ENCODE measurements around the gene DRD2.

The DRD2 gene

GRCh38 chr11:113387605-113388211 is 87.5 kb downstream of the DRD2 start, which contains the start of gene ANKK1:
ANKK1 (plus strand) TSS chr11:113387779; CDS start chr11:113387885, 106 bp downstream.
- no peak for TF ChIP-seq CTCF (conservative IDR thresholded peaks at IDR 0.05; ENCODE audit: control insufficient read depth, insufficient read depth, low read depth, low read length)
- DNase-seq (ENCODE audit: low read depth): no peak
- no peak within 1 kb of the TSS for H3K4me3 ChIP-seq (ENCODE audit: control insufficient read depth, low read depth, low read length)

- DNase-seq (ENCODE audit: low read depth): no peak
- no peak for TF ChIP-seq CTCF (conservative IDR thresholded peaks at IDR 0.05; ENCODE audit: control insufficient read depth, insufficient read depth, low read depth, low read length)
- H3K4me3 ChIP-seq (ENCODE audit: control insufficient read depth, low read depth, low read length): no peak overlapping the region
These were observed 88.3 kb downstream of the DRD2 start for GRCh38 chr11:113386866-113387265.

- DNase-seq (ENCODE audit: low read depth): no peak
- H3K4me3 ChIP-seq (ENCODE audit: control insufficient read depth, low read depth, low read length): no peak overlapping the region
- no peak for TF ChIP-seq CTCF (conservative IDR thresholded peaks at IDR 0.05; ENCODE audit: control insufficient read depth, insufficient read depth, low read depth, low read length)
These were observed 89.4 kb downstream of the DRD2 start for GRCh38 chr11:113385749-113386148.

GRCh38 chr11:113384551-113384950 is 90.6 kb downstream of the DRD2 start:
- H3K4me3 ChIP-seq (ENCODE audit: control insufficient read depth, low read depth, low read length): no peak overlapping the region
- TF ChIP-seq CTCF (conservative IDR thresholded peaks at IDR 0.05; ENCODE audit: control insufficient read depth, insufficient read depth, low read depth, low read length): no peak
- peak; percentile 91 for DNase-seq (ENCODE audit: low read depth)

- no peak for TF ChIP-seq CTCF (conservative IDR thresholded peaks at IDR 0.05; ENCODE audit: control insufficient read depth, insufficient read depth, low read depth, low read length)
- H3K4me3 ChIP-seq (ENCODE audit: control insufficient read depth, low read depth, low read length): no peak overlapping the region
- peak; percentile 12 for DNase-seq (ENCODE audit: low read depth)
These were observed 93.1 kb downstream of the DRD2 start for GRCh38 chr11:113382121-113382520.

- TF ChIP-seq CTCF (conservative IDR thresholded peaks at IDR 0.05; ENCODE audit: control insufficient read depth, insufficient read depth, low read depth, low read length): no peak
- H3K4me3 ChIP-seq (ENCODE audit: control insufficient read depth, low read depth, low read length): no peak overlapping the region
- DNase-seq (ENCODE audit: low read depth): no peak
These were observed 96.5 kb downstream of the DRD2 start for GRCh38 chr11:113378692-113379091.
